Activated CD4-positive, alpha-beta T cell treated with anti-CD3 and anti-CD28 coated beads for 36 hours (primary cell): ENCODE data around the gene VKORC1L1. TPM values are rescaled to one million over a fixed set of nuclear protein-coding genes. Genes with fewer than 3 reads are reported as not detected.
"Not testable (repeated sequence)": the region's sequence is repeated elsewhere in the genome, so short reads cannot be mapped to it uniquely, and the experiment has no call there.

Experiments used
- ATAC-seq: fragments of 200-7000 bp; cut with Tn5 transposase; one replicate; pipeline ENCODE4 v1.10.0; 2021; ENCODE audit warnings: mild to moderate bottlenecking, moderate library complexity
- CTCF ChIA-PET: fragments of 350-600 bp; sonication (Branson Sonifier 250); formaldehyde crosslinking; loops from one replicate; lab custom pipeline; 2021; ENCODE audit warnings: antibody characterized with exemption; lab: Charles Lee
- POLR2A ChIA-PET: fragments of 350-600 bp; sonication (Branson Sonifier 250); formaldehyde crosslinking; loops from one replicate; lab custom pipeline; 2021; ENCODE audit warnings: antibody characterized with exemption, inconsistent platforms; lab: Charles Lee
- DNase-seq: peaks from one replicate; pipeline ENCODE4 v3.0.0-alpha.2; 2020
- H3K27ac Mint-ChIP-seq: one replicate; pipeline ENCODE4 v1.8.0; 2021; ENCODE audit warnings: mixed read lengths
- H3K27me3 Mint-ChIP-seq: one replicate; pipeline ENCODE4 v1.8.0; 2021; ENCODE audit warnings: mixed read lengths
- H3K36me3 Mint-ChIP-seq: one replicate; pipeline ENCODE4 v1.8.0; 2021; ENCODE audit warnings: low read depth, mixed read lengths
- H3K4me1 Mint-ChIP-seq: one replicate; pipeline ENCODE4 v1.8.0; 2021; ENCODE audit warnings: mixed read lengths
- H3K4me3 Mint-ChIP-seq: one replicate; pipeline ENCODE4 v1.8.0; 2021; ENCODE audit warnings: mild to moderate bottlenecking, moderate library complexity, mixed read lengths
- H3K9me3 Mint-ChIP-seq: one replicate; pipeline ENCODE4 v1.8.0; 2021; ENCODE audit warnings: low read depth, mixed read lengths
- intact Hi-C, 2 experiments: fragments of 100-400 bp; cut with DNase I in 1 of 2; cut with micrococcal nuclease in 1 of 2; formaldehyde crosslinking; loops; one replicate each; pipeline versions ENCODE4 v1.14.2 to v1.15.1; 2022 to 2024; cut with DNase I, micrococcal nuclease
- total RNA-seq, 2 experiments: library from RNA; stranded (reverse); gene quantifications; one replicate each; pipeline ENCODE4 v1.2.3, GENCODE V29; 2021

The VKORC1L1 gene
- total RNA-seq, 2 experiments from 2014 or later = 16.5 to 17.6 TPM

GRCh38 chr7:65912237-65912636 is 39.4 kb downstream of the VKORC1L1 start:
- H3K36me3 Mint-ChIP-seq = no peaks in the 10 kb centered on the region
- H3K4me3 Mint-ChIP-seq = no peak overlapping the region
- POLR2A ChIA-PET = no interaction called here
- H3K27me3 Mint-ChIP-seq = no peaks in the 10 kb centered on the region
- H3K4me1 Mint-ChIP-seq = peaks cover 2% of the 10 kb centered on the region
- no peaks in the 10 kb centered on the region for H3K9me3 Mint-ChIP-seq
- DNase-seq (no peak), ATAC-seq (no peak)
- H3K27ac Mint-ChIP-seq = no peak overlapping the region
- intact Hi-C loops = no loop called here
- CTCF ChIA-PET = interaction anchor here (0.7 to 1.1 kb wide), 2 partner anchors 29 to 97 kb away, joined by 3 read pairs; no protein-coding TSS in a partner anchor

- Mint-ChIP-seq H3K9me3 (no peaks in the 10 kb centered on the region), H3K4me3 (no peak overlapping the region), H3K27ac (no peak overlapping the region), H3K27me3 (no peaks in the 10 kb centered on the region), H3K4me1 (no peaks in the 10 kb centered on the region), H3K36me3 (peaks cover 5% of the 10 kb centered on the region)
- POLR2A ChIA-PET = no interaction called here
- ATAC-seq = no peak
- CTCF ChIA-PET = no interaction called here
- intact Hi-C loops = no loop called here
- no peak for DNase-seq
These were observed 43.2 kb downstream of the VKORC1L1 start for GRCh38 chr7:65915921-65916657.

- no peak overlapping the region for H3K27ac Mint-ChIP-seq
- intact Hi-C loops = no loop called here
- DNase-seq (no peak), ATAC-seq (no peak)
- ChIA-PET POLR2A (no interaction called here), CTCF (interaction anchor here (0.8 kb wide), 1 partner anchor 28 kb away, joined by 3 read pairs; no protein-coding TSS in a partner anchor)
- H3K9me3 Mint-ChIP-seq = no peaks in the 10 kb centered on the region
- H3K36me3 Mint-ChIP-seq = peaks cover 11% of the 10 kb centered on the region
- no peaks in the 10 kb centered on the region for H3K4me1 Mint-ChIP-seq
- H3K4me3 Mint-ChIP-seq = no peak overlapping the region
- no peaks in the 10 kb centered on the region for H3K27me3 Mint-ChIP-seq
These were observed 50.4 kb downstream of the VKORC1L1 start for GRCh38 chr7:65923316-65923715.

GRCh38 chr7:65924193-65924592 is 51.3 kb downstream of the VKORC1L1 start:
- no peak for DNase-seq
- Mint-ChIP-seq H3K36me3 (peaks cover 10% of the 10 kb centered on the region), H3K4me3 (no peak overlapping the region), H3K9me3 (no peaks in the 10 kb centered on the region), H3K4me1 (no peaks in the 10 kb centered on the region), H3K27ac (no peak overlapping the region), H3K27me3 (no peaks in the 10 kb centered on the region)
- ATAC-seq = no peak
- ChIA-PET CTCF (interaction anchor here (0.5 kb wide), 1 partner anchor 1115 kb away, joined by 3 read pairs; no protein-coding TSS in a partner anchor), POLR2A (no interaction called here)
- intact Hi-C loops = no loop called here

GRCh38 chr7:65925040-65925439 is 52.2 kb downstream of the VKORC1L1 start:
- Mint-ChIP-seq H3K4me1 (no peaks in the 10 kb centered on the region), H3K36me3 (peaks cover 8% of the 10 kb centered on the region), H3K27me3 (no peaks in the 10 kb centered on the region), H3K27ac (no peak overlapping the region), H3K9me3 (no peaks in the 10 kb centered on the region), H3K4me3 (no peak overlapping the region)
- ChIA-PET POLR2A (no interaction called here), CTCF (no interaction called here)
- ATAC-seq = no peak
- intact Hi-C loops = no loop called here
- no peak for DNase-seq

GRCh38 chr7:65926588-65926987 is 53.7 kb downstream of the VKORC1L1 start:
- H3K4me3 Mint-ChIP-seq = no peak overlapping the region
- no peaks in the 10 kb centered on the region for H3K27me3 Mint-ChIP-seq
- H3K27ac Mint-ChIP-seq = no peak overlapping the region
- ChIA-PET POLR2A (no interaction called here), CTCF (no interaction called here)
- H3K9me3 Mint-ChIP-seq = no peaks in the 10 kb centered on the region
- peaks cover 8% of the 10 kb centered on the region for H3K36me3 Mint-ChIP-seq
- ATAC-seq = no peak
- DNase-seq = no peak
- H3K4me1 Mint-ChIP-seq = peaks cover 3% of the 10 kb centered on the region
- intact Hi-C loops = no loop called here

- Mint-ChIP-seq H3K9me3 (no peaks in the 10 kb centered on the region), H3K27me3 (no peaks in the 10 kb centered on the region), H3K4me1 (peaks cover 5% of the 10 kb centered on the region), H3K27ac (no peak overlapping the region), H3K4me3 (no peak overlapping the region), H3K36me3 (peaks cover 9% of the 10 kb centered on the region)
- intact Hi-C loops = no loop called here
- ATAC-seq = no peak
- no peak for DNase-seq
- ChIA-PET CTCF (no interaction called here), POLR2A (no interaction called here)
These were observed 54.9 kb downstream of the VKORC1L1 start for GRCh38 chr7:65927489-65928448.

GRCh38 chr7:65931685-65932084 is 58.8 kb downstream of the VKORC1L1 start:
- ChIA-PET CTCF (no interaction called here), POLR2A (no interaction called here)
- ATAC-seq (no peak), DNase-seq (no peak)
- intact Hi-C loops = no loop called here
- no peak overlapping the region for H3K27ac Mint-ChIP-seq
- H3K36me3 Mint-ChIP-seq = peaks cover 22% of the 10 kb centered on the region
- H3K4me3 Mint-ChIP-seq = no peak overlapping the region
- H3K27me3 Mint-ChIP-seq = no peaks in the 10 kb centered on the region
- peaks cover 4% of the 10 kb centered on the region for H3K9me3 Mint-ChIP-seq
- peaks cover 7% of the 10 kb centered on the region for H3K4me1 Mint-ChIP-seq

GRCh38 chr7:65937296-65937695 is 64.4 kb downstream of the VKORC1L1 start:
- DNase-seq = no peak
- POLR2A ChIA-PET = no interaction called here
- H3K9me3 Mint-ChIP-seq = peaks cover 4% of the 10 kb centered on the region
- peaks cover 29% of the 10 kb centered on the region for H3K36me3 Mint-ChIP-seq
- ATAC-seq = no peak
- peaks cover 4% of the 10 kb centered on the region for H3K4me1 Mint-ChIP-seq
- intact Hi-C loops = no loop called here
- H3K27me3 Mint-ChIP-seq = no peaks in the 10 kb centered on the region
- CTCF ChIA-PET = no interaction called here
- H3K4me3 Mint-ChIP-seq = no peak overlapping the region
- H3K27ac Mint-ChIP-seq = no peak overlapping the region

GRCh38 chr7:65938336-65938895 is 65.5 kb downstream of the VKORC1L1 start:
- Mint-ChIP-seq H3K27me3 (no peaks in the 10 kb centered on the region), H3K4me3 (no peak overlapping the region), H3K9me3 (peaks cover 4% of the 10 kb centered on the region), H3K36me3 (peaks cover 29% of the 10 kb centered on the region), H3K4me1 (peaks cover 2% of the 10 kb centered on the region), H3K27ac (no peak overlapping the region)
- POLR2A ChIA-PET = no interaction called here
- CTCF ChIA-PET = interaction anchor here (0.6 to 0.7 kb wide), 2 partner anchors 34 to 253 kb away, joined by 3 read pairs; no protein-coding TSS in a partner anchor
- intact Hi-C loops = no loop called here
- no peak for DNase-seq
- ATAC-seq = no peak

- H3K4me1 Mint-ChIP-seq, CTCF ChIA-PET, H3K9me3 Mint-ChIP-seq, H3K27ac Mint-ChIP-seq, POLR2A ChIA-PET, ATAC-seq, DNase-seq, intact Hi-C loops, H3K27me3 Mint-ChIP-seq, H3K4me3 Mint-ChIP-seq, H3K36me3 Mint-ChIP-seq: not testable (repeated sequence)
These were observed 72.9 kb downstream of the VKORC1L1 start for GRCh38 chr7:65945787-65946186.
